Thoracic aorta (tissue), 2 donors: ENCODE results near the gene BLVRB. TPM values are rescaled to one million over a fixed set of nuclear protein-coding genes. Genes with fewer than 3 reads are reported as not detected.
A peak's percentile ranks its signal among the peaks of the same experiment; 100 is the strongest.
"Not testable (repeated sequence)": the region's sequence is repeated elsewhere in the genome, so short reads cannot be mapped to it uniquely, and the experiment has no call there.

Source experiments
- ATAC-seq: fragments of 150-250 bp; one replicate; pipeline ENCODE4 v1.8.0; 2017; ENCODE audit warnings: low read depth; ENCODE audit not compliant: insufficient number of reproducible peaks, low FRiP score
- DNase-seq: peaks from one replicate; pipeline ENCODE4 v3.0.0-alpha.2; 2020; ENCODE audit warnings: low spot score
- H3K27ac ChIP-seq, 2 donors: fragments of 200-600 bp; sonication (generic); 1 replicate in 1 of 2; 2 replicates in 1 of 2; pipeline ENCODE4 v1.5.1; 2016; ENCODE audit warnings: mild to moderate bottlenecking in 2 of 2, moderate library complexity in 2 of 2
- H3K27me3 ChIP-seq: fragments of 200-600 bp; sonication (generic); replicated peaks from 2 replicates; pipeline ENCODE4 v1.6.0; 2016; ENCODE audit warnings: mild to moderate bottlenecking; ENCODE audit not compliant: insufficient read depth
- H3K36me3 ChIP-seq: fragments of 200-600 bp; sonication (generic); one replicate; pipeline ENCODE4 v1.5.1; 2016
- H3K4me1 ChIP-seq, 2 donors: fragments of 200-600 bp; sonication (generic); 1 replicate in 1 of 2; 2 replicates in 1 of 2; pipeline versions ENCODE4 v1.5.1 to v1.6.0; 2016; ENCODE audit warnings: low read depth in 2 of 2, mild to moderate bottlenecking in 1 of 2; ENCODE audit not compliant: control insufficient read depth in 1 of 2
- H3K4me3 ChIP-seq: fragments of 200-600 bp; sonication (generic); 2 replicates; pipeline ENCODE4 v1.5.1; 2016; ENCODE audit warnings: mild to moderate bottlenecking
- H3K9me3 ChIP-seq: fragments of 200-600 bp; sonication (generic); 2 replicates; pipeline ENCODE4 v1.5.1; 2016
- CTCF ChIP-seq: fragments of 200-600 bp; sonication (generic); IDR thresholded peaks from one replicate; pipeline ENCODE4 v1.5.1; 2019; ENCODE audit warnings: antibody characterized with exemption
- total RNA-seq, 2 donors: library from RNA; depleted of rRNA; stranded (reverse); fragments of >200 nt; gene quantifications; one replicate each; pipeline versions ENCODE4 v1.1.0 to v1.2.3, GENCODE V29; 2016

Gene BLVRB
- total RNA-seq, 2 donors from 2014 or later: 97.4 to 229 TPM

- DNase-seq: no peak
- no peak overlapping the region for H3K4me3 ChIP-seq
- H3K36me3 ChIP-seq: no peaks in the 10 kb centered on the region
- H3K27me3 ChIP-seq: no peaks in the 10 kb centered on the region
- no peaks in the 10 kb centered on the region for H3K9me3 ChIP-seq
- ATAC-seq: no peak
- H3K27ac ChIP-seq: peak overlapping the region in 1 of 2 donors; percentile 4
- peaks cover 4 to 9% of the 10 kb centered on the region in 2 donors for H3K4me1 ChIP-seq
- no peak for TF ChIP-seq CTCF
Observed at GRCh38 chr19:40411125-40411842, 54.3 kb downstream of the BLVRB start.

- Histone ChIP-seq H3K27ac (no peak overlapping the region), H3K36me3 (no peaks in the 10 kb centered on the region), H3K4me3 (no peak overlapping the region), H3K27me3 (no peaks in the 10 kb centered on the region), H3K9me3 (no peaks in the 10 kb centered on the region), H3K4me1 (peaks cover 4 to 11% of the 10 kb centered on the region in 2 donors)
- TF ChIP-seq CTCF: no peak
- ATAC-seq (no peak), DNase-seq (no peak)
Observed at GRCh38 chr19:40410030-40410389, 55.5 kb downstream of the BLVRB start.

- not testable (repeated sequence) for H3K36me3 ChIP-seq, H3K27me3 ChIP-seq, H3K4me3 ChIP-seq, DNase-seq, ATAC-seq, H3K9me3 ChIP-seq, H3K27ac ChIP-seq
- H3K4me1 ChIP-seq: peaks cover 4 to 16% of the 10 kb centered on the region in 2 donors
Observed at GRCh38 chr19:40408598-40408925, 57.0 kb downstream of the BLVRB start.

- DNase-seq: no peak
- peaks cover 7 to 21% of the 10 kb centered on the region in 2 donors for H3K4me1 ChIP-seq
- H3K4me3 ChIP-seq: no peak overlapping the region
- H3K27ac ChIP-seq: no peak overlapping the region
- H3K36me3 ChIP-seq: no peaks in the 10 kb centered on the region
- no peaks in the 10 kb centered on the region for H3K9me3 ChIP-seq
- no peak for TF ChIP-seq CTCF
- no peaks in the 10 kb centered on the region for H3K27me3 ChIP-seq
- no peak for ATAC-seq
Observed at GRCh38 chr19:40407714-40408597, 57.6 kb downstream of the BLVRB start.

- peak; percentile 79 for DNase-seq
- ATAC-seq: peak; percentile 73
- Histone ChIP-seq H3K27ac (peak overlapping the region; percentile 77 to 86), H3K36me3 (no peaks in the 10 kb centered on the region), H3K4me1 (peaks cover 5 to 14% of the 10 kb centered on the region in 2 donors), H3K9me3 (no peaks in the 10 kb centered on the region), H3K27me3 (no peaks in the 10 kb centered on the region), H3K4me3 (peak overlapping the region; percentile 83)
- no peak for TF ChIP-seq CTCF
Observed at GRCh38 chr19:40403262-40403984, 62.1 kb downstream of the BLVRB start.
